ENCODE measurements around the gene CMKLR1.

GRCh38 chr12:108282160-108282559 lies 57.0 kb downstream of the CMKLR1 start:
- TF ChIP-seq CTCF (IDR thresholded peaks at IDR 0.05) = no peak
- TF ChIP-seq POLR2A (IDR thresholded peaks at IDR 0.05) = no peak
- TF ChIP-seq POLR2AphosphoS5 (IDR thresholded peaks at IDR 0.05; ENCODE audit: insufficient read depth in 1 of 2, low read depth in 1 of 2) = no peak
